Measurements from ENCODE around the gene CENPP. TPM values are rescaled to one million over a fixed set of nuclear protein-coding genes. Genes with fewer than 3 reads are reported as not detected.

Gene CENPP
- total RNA-seq, 1 donor from 2014 or later, result 4.3 TPM

DNA sequence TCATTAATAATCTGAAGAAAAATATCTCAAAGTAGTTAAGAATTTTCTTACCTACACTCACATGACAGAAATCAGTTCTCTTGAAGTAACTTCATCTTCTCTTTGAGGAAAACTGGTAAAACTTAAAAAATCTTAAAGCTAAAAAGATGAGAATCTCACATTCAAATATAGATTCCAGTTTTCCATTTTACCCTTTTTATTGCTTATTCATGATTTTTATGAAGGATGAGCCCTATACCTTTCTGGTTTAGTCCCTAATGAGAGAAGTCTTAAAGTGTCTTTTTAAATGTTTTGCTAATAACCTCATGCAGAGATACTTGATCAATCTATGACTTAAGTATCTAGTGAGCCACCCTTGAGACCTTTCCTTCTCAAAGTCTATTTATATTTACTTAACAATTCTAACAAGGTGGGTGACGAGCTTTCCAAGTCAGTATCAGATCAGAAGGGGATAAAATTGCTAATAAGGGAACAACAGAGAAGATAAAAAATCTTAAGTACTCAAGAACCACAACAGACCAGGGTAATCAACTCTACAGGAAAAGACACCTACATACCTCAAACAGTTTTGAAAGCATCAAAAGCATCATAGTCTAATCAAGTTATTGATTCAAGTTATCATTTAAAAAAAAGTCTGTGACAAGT, 34.8 kb upstream of the CENPP start:
- Histone ChIP-seq H3K27ac (no peak overlapping the region), H3K27me3 (ENCODE audit: low read depth) (no peaks in the 10 kb centered on the region), H3K4me1 (peaks cover 24% of the 10 kb centered on the region), H3K36me3 (peaks cover 31% of the 10 kb centered on the region), H3K4me3 (no peak overlapping the region), H3K9me3 (no peaks in the 10 kb centered on the region)
- intact Hi-C loops (cut with DNase I), result no loop called here
- no peak for DNase-seq
- ATAC-seq, result no peak
- TF ChIP-seq, protein P1, sequence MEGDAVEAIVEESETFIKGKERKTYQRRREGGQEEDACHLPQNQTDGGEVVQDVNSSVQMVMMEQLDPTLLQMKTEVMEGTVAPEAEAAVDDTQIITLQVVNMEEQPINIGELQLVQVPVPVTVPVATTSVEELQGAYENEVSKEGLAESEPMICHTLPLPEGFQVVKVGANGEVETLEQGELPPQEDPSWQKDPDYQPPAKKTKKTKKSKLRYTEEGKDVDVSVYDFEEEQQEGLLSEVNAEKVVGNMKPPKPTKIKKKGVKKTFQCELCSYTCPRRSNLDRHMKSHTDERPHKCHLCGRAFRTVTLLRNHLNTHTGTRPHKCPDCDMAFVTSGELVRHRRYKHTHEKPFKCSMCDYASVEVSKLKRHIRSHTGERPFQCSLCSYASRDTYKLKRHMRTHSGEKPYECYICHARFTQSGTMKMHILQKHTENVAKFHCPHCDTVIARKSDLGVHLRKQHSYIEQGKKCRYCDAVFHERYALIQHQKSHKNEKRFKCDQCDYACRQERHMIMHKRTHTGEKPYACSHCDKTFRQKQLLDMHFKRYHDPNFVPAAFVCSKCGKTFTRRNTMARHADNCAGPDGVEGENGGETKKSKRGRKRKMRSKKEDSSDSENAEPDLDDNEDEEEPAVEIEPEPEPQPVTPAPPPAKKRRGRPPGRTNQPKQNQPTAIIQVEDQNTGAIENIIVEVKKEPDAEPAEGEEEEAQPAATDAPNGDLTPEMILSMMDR (IDR thresholded peaks at IDR 0.05), result no peak

DNA sequence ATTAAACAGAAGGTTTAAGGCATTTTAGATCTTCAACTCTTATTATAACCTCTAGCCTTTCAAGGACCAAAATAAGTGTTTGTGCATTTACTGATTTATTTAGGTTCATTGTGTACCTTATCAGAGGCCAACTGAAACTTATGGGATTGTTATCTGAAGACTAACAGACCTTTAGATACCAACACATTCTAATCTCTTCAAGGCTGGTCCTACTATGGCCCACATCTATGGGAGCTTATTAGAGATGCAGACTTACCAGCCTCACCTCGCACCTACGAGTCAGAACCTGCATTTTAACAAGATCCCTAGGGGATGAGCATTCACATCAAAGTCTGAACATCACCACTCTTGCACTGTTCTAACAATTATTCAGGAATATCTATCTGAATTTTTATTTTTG, 34.2 kb upstream of the CENPP start:
- TF ChIP-seq, protein P1 (IDR thresholded peaks at IDR 0.05), result no peak
- no peak overlapping the region for H3K27ac ChIP-seq
- no peaks in the 10 kb centered on the region for H3K27me3 ChIP-seq (ENCODE audit: low read depth)
- DNase-seq (no peak), ATAC-seq (no peak)
- no peaks in the 10 kb centered on the region for H3K9me3 ChIP-seq
- intact Hi-C loops (cut with DNase I), result no loop called here
- H3K4me3 ChIP-seq, result no peak overlapping the region
- peaks cover 24% of the 10 kb centered on the region for H3K36me3 ChIP-seq
- H3K4me1 ChIP-seq, result peaks cover 24% of the 10 kb centered on the region

DNA sequence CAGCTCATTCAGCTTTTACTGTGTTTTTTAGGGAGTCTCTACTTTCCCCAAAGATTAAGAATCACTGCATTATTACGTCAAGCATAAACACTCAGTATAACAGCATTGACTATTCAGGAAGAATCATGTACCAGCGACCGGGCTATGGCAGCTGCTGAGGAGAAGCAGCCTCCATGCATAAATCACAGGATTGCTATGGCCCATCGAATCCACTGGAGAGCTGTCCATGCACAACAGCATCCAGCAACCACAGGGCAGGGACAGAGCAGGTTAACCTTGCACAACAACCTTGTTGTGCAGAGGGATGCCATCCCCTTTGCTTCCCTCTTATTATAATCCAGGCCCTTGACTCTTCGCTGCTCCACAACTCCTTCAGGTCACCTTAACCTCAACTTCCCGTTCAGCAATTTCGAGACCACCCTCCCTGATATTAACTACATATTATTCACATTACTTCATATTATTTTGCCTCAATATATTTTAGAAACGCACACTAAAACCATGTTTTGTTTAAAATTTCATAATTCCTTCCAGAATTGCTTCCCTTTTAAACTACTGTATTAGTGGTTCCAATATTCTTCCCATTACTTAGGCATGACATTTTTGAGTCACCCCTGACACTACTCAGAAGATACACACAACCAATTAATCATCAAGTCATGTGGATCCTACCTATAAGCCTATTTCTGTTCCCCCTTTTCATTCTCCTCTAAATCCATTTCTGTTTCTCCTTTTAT, 33.2 kb upstream of the CENPP start:
- Histone ChIP-seq H3K4me3 (peak overlapping the region; percentile 77), H3K4me1 (peaks cover 24% of the 10 kb centered on the region), H3K27ac (peak overlapping the region; percentile 84), H3K9me3 (no peaks in the 10 kb centered on the region), H3K27me3 (ENCODE audit: low read depth) (no peaks in the 10 kb centered on the region), H3K36me3 (peaks cover 24% of the 10 kb centered on the region)
- intact Hi-C loops (cut with DNase I), result no loop called here
- TF ChIP-seq, protein P1 (IDR thresholded peaks at IDR 0.05), result no peak
- no peak for ATAC-seq
- no peak for DNase-seq

DNA sequence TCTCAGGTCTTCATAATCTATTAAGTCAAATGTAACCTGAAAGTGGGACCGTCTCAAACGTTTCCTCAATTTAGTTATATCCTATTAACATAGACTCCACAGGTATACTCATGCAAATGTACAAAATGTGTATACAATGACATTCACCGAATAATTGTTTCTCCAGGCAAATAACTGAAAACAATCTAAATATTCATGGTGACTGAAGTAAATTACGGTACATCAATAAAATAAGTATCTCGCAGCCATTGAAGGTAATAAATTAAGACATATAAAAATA, 32.7 kb upstream of the CENPP start:
- Histone ChIP-seq H3K27me3 (ENCODE audit: low read depth) (no peaks in the 10 kb centered on the region), H3K36me3 (peaks cover 24% of the 10 kb centered on the region), H3K27ac (peak overlapping the region; percentile 84), H3K9me3 (no peaks in the 10 kb centered on the region), H3K4me3 (peak overlapping the region; percentile 77), H3K4me1 (peaks cover 24% of the 10 kb centered on the region)
- intact Hi-C loops (cut with DNase I), result no loop called here
- DNase-seq (no peak), ATAC-seq (no peak)
- TF ChIP-seq, protein P1 (IDR thresholded peaks at IDR 0.05), result no peak

DNA sequence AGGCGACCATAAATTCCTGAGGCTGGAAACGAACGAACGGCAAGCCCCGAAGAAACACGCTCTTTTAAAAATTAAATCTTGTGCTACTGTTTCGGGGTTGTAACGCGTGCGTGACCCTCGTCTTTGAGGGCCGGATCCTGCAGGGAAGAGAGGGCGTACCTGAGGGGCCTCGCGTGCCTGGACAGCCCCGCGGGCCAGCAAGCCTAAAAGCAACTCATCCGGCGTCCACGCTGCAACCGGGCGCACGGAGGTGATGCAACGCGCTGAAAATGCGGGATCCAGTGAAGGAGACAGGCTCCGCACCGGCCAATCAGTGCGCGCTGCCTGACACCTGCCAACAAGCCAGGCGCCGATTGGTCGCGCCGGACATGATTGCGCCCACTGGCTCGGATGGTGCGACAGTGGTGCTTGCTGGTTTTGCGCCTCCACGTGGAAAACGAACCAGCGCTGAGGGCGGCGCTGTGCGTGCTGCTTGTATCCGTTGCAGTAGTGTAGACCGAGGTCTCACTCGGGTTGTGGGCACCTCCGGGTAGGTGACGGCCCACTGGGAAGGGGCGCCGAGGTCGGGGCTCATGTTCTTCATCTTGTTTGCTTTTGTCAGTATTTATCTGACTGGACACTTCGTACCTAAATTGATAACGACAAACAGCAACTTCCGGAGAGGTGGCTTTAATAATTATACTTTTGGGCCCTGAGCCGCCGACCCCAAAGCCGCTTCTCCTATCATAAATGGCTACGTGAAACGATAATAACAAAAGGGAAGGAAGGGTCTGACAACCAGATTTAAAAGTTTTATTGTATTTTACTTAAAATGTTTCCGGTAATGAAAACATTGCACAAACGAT, 32.1 kb upstream of the CENPP start, which contains the start of gene IARS1:
TSS of gene IARS1 (minus strand) at position 246 of the 845 bp plus-strand sequence. CDS start 4,278 bp downstream, outside the sequence.
- H3K27me3 ChIP-seq (ENCODE audit: low read depth), result no peaks in the 10 kb centered on the region
- intact Hi-C loops (cut with DNase I), result no loop called here
- DNase-seq (peak; percentile 97), ATAC-seq (peak; percentile 100)
- peak within 1 kb of the TSS; percentile 84 for H3K27ac ChIP-seq
- H3K4me3 ChIP-seq, result peak within 1 kb of the TSS; percentile 77
- peaks cover 24% of the 10 kb centered on the region for H3K36me3 ChIP-seq
- peaks cover 24% of the 10 kb centered on the region for H3K4me1 ChIP-seq
- H3K9me3 ChIP-seq, result no peaks in the 10 kb centered on the region
- TF ChIP-seq, protein P1 (IDR thresholded peaks at IDR 0.05), result peak; percentile 47
